Measurements from ENCODE around the gene PRKG1. TPM values are rescaled to one million over a fixed set of nuclear protein-coding genes. Genes with fewer than 3 reads are reported as not detected.

The PRKG1 gene
- total and polyA plus RNA-seq, 2 donors from 2014 or later, result 3.6 to 14.8 TPM

DNA sequence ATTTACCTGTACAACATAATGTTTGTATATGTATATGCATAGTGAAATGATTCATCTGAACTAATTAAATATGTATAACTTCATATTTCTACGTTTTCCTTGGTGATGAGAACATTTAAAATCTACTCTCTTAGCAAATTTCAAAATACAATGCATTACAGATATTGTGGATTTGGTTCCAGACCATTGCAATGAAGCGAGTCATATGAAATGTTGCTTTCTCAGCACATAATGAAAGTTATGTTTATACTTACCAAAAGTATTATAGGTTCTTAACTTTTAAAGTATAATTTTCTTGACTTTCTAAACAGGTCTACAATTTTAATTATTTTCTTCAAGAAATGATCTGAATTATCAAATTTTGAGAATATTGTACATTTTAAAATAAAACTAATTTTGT lies 435.9 kb downstream of the PRKG1 start:
- FAIRE-seq (peak; percentile 55), DNase-seq (no peak)
- Histone ChIP-seq H3K27ac (ENCODE audit: low read depth in 2 of 2, low read length in 2 of 2) (no peak overlapping the region), H3K4me3 (ENCODE audit: low read length in 3 of 3) (no peak overlapping the region), H3K9ac (ENCODE audit: low read length in 3 of 3) (no peak overlapping the region), H3K9me3 (ENCODE audit: control insufficient read depth in 2 of 3, insufficient read depth in 1 of 3, low read length in 3 of 3) (no peaks in the 10 kb centered on the region), H3K4me1 (ENCODE audit: control insufficient read depth in 2 of 3, insufficient read depth in 2 of 3, low read depth in 1 of 3, low read length in 3 of 3) (no peaks in the 10 kb centered on the region), H3K27me3 (ENCODE audit: control insufficient read depth, insufficient read depth, low read length) (no peaks in the 10 kb centered on the region), H3K36me3 (ENCODE audit: control insufficient read depth in 2 of 3, insufficient read depth in 3 of 3, low read length in 3 of 3) (no peaks in the 10 kb centered on the region)
- intact Hi-C loops (cut with DNase I), result no loop called here
- TF ChIP-seq, protein P1, sequence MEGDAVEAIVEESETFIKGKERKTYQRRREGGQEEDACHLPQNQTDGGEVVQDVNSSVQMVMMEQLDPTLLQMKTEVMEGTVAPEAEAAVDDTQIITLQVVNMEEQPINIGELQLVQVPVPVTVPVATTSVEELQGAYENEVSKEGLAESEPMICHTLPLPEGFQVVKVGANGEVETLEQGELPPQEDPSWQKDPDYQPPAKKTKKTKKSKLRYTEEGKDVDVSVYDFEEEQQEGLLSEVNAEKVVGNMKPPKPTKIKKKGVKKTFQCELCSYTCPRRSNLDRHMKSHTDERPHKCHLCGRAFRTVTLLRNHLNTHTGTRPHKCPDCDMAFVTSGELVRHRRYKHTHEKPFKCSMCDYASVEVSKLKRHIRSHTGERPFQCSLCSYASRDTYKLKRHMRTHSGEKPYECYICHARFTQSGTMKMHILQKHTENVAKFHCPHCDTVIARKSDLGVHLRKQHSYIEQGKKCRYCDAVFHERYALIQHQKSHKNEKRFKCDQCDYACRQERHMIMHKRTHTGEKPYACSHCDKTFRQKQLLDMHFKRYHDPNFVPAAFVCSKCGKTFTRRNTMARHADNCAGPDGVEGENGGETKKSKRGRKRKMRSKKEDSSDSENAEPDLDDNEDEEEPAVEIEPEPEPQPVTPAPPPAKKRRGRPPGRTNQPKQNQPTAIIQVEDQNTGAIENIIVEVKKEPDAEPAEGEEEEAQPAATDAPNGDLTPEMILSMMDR (IDR thresholded peaks at IDR 0.05; ENCODE audit: borderline replicate concordance, extremely low read depth, insufficient read depth), result no peak

DNA sequence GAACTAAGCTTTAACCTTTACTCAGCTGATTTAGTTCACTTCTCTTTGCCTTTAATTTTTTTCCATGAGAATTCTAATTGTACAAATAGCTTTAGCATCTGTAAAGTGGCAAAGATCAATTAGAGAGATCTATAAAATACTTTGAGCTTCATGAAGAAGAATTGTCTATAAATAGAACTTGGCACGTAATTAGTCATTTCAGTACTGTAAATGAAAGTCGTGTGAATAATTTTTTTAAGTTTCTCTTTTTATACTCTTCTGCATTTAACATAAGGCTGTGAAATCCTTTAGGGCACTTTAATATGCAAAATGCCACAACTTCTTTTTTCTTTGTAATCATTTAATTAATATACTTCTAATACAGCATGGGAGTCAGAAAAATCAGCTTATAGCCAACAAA lies 447.3 kb downstream of the PRKG1 start:
- Histone ChIP-seq H3K9me3 (ENCODE audit: control insufficient read depth in 2 of 3, insufficient read depth in 1 of 3, low read length in 3 of 3) (no peaks in the 10 kb centered on the region), H3K36me3 (ENCODE audit: control insufficient read depth in 2 of 3, insufficient read depth in 3 of 3, low read length in 3 of 3) (no peaks in the 10 kb centered on the region), H3K4me3 (ENCODE audit: low read length in 3 of 3) (no peak overlapping the region), H3K4me1 (ENCODE audit: control insufficient read depth in 2 of 3, insufficient read depth in 2 of 3, low read depth in 1 of 3, low read length in 3 of 3) (no peaks in the 10 kb centered on the region), H3K9ac (ENCODE audit: low read length in 3 of 3) (no peak overlapping the region), H3K27ac (ENCODE audit: low read depth in 2 of 2, low read length in 2 of 2) (no peak overlapping the region), H3K27me3 (ENCODE audit: control insufficient read depth, insufficient read depth, low read length) (no peaks in the 10 kb centered on the region)
- DNase-seq (no peak), FAIRE-seq (no peak)
- intact Hi-C loops (cut with DNase I), result no loop called here
- TF ChIP-seq, protein P1 (IDR thresholded peaks at IDR 0.05; ENCODE audit: borderline replicate concordance, extremely low read depth, insufficient read depth), result no peak

DNA sequence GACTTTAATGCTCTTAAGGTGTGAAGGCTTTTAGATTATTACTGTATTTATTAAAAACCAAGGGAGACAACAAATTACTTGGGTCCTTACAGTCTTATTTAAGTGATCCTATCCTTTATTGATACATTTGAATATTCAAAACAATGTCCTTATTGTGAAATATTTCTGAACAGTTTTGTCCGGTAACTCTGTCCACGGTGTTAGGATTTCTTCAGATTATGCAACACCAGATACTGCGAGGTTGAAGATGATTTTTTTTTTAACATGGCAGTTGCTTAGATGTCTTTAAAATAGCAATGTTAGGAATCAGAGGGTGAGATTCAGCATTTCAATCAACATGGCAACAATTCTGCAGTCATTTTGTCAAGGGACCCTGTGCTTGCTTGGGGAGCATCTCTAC lies 448.6 kb downstream of the PRKG1 start:
- H3K27ac ChIP-seq (ENCODE audit: low read depth in 2 of 2, low read length in 2 of 2), result no peak overlapping the region
- no peak overlapping the region for H3K4me3 ChIP-seq (ENCODE audit: low read length in 3 of 3)
- intact Hi-C loops (cut with DNase I), result no loop called here
- DNase-seq (no peak), FAIRE-seq (no peak)
- TF ChIP-seq, protein P1 (IDR thresholded peaks at IDR 0.05; ENCODE audit: borderline replicate concordance, extremely low read depth, insufficient read depth), result no peak
- no peaks in the 10 kb centered on the region for H3K4me1 ChIP-seq (ENCODE audit: control insufficient read depth in 2 of 3, insufficient read depth in 2 of 3, low read depth in 1 of 3, low read length in 3 of 3)
- no peaks in the 10 kb centered on the region for H3K36me3 ChIP-seq (ENCODE audit: control insufficient read depth in 2 of 3, insufficient read depth in 3 of 3, low read length in 3 of 3)
- H3K9ac ChIP-seq (ENCODE audit: low read length in 3 of 3), result no peak overlapping the region
- no peaks in the 10 kb centered on the region for H3K27me3 ChIP-seq (ENCODE audit: control insufficient read depth, insufficient read depth, low read length)
- H3K9me3 ChIP-seq (ENCODE audit: control insufficient read depth in 2 of 3, insufficient read depth in 1 of 3, low read length in 3 of 3), result no peaks in the 10 kb centered on the region

DNA sequence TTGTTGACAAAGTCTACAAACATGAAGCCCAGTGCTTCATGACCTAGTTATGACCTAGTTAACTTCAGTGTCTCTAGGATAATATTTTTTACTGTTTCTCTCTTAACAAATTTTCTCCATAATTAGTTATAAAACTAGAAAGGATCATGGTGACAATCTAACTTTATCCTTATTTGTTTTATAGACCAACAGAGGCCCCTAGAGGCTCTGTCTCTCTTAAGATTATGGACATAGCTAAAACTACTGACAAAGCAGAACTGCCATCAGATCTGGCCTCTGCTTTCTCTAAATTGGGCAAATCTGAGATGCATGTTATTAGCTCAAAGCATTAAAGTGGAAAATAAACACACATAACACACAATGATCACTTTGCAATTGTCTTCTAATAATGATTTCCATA lies 449.2 kb downstream of the PRKG1 start:
- Histone ChIP-seq H3K36me3 (ENCODE audit: control insufficient read depth in 2 of 3, insufficient read depth in 3 of 3, low read length in 3 of 3) (no peaks in the 10 kb centered on the region), H3K4me3 (ENCODE audit: low read length in 3 of 3) (no peak overlapping the region), H3K27me3 (ENCODE audit: control insufficient read depth, insufficient read depth, low read length) (no peaks in the 10 kb centered on the region), H3K9ac (ENCODE audit: low read length in 3 of 3) (no peak overlapping the region), H3K4me1 (ENCODE audit: control insufficient read depth in 2 of 3, insufficient read depth in 2 of 3, low read depth in 1 of 3, low read length in 3 of 3) (no peaks in the 10 kb centered on the region), H3K27ac (ENCODE audit: low read depth in 2 of 2, low read length in 2 of 2) (no peak overlapping the region), H3K9me3 (ENCODE audit: control insufficient read depth in 2 of 3, insufficient read depth in 1 of 3, low read length in 3 of 3) (no peaks in the 10 kb centered on the region)
- TF ChIP-seq, protein P1 (IDR thresholded peaks at IDR 0.05; ENCODE audit: borderline replicate concordance, extremely low read depth, insufficient read depth), result no peak
- intact Hi-C loops (cut with DNase I), result no loop called here
- DNase-seq (no peak), FAIRE-seq (no peak)
